Measurements from ENCODE around the gene SLC25A51.

The SLC25A51 gene, protein sequence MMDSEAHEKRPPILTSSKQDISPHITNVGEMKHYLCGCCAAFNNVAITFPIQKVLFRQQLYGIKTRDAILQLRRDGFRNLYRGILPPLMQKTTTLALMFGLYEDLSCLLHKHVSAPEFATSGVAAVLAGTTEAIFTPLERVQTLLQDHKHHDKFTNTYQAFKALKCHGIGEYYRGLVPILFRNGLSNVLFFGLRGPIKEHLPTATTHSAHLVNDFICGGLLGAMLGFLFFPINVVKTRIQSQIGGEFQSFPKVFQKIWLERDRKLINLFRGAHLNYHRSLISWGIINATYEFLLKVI

DNA sequence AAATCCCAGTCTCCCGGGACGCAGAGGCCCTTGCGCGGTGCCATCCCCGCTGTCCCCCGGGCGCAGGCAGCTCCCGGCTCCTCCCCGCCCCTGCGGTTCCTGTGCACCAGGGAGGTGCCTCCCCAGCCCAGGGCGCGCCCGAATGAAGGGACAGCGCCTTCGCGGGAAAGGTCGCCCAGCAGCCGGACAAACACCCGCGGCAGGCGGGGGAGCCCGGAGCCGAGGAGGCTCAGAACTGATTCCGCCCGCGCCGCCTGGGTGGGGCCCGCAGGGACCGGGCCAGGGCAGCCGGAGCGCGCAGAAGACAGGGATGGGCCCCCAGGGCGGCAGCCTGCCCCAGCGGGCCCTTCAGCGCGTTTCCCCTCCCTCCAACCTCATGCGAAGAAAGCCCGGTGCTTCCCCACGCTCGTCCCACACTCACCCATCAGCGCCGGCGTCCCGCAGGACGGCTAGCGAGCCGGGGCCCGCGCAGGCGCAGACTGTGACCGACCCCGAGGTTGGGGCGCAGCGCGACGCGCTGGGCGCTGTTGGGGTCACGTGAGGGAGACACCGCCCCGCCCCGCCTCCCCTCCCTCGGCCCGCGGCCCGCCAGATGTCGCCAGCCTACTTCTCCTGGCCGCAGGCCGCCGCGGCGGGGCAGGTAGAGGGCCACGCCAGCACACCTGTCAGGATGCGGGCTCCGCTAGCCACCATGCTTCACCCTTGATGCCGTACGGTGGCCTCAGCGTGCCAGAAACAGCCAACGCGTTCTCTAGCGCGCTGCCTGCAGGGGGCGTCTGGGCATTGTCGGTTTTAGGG lies at the start of gene SLC25A51:
SLC25A51 (minus strand) TSS at position 481 of the 798 bp plus-strand sequence. CDS start 15,577 bp downstream, outside the sequence.
- Mint-ChIP-seq H3K36me3 (ENCODE audit: low read depth) (peaks cover 7% of the 10 kb centered on the region), H3K4me1 (peaks cover 28% of the 10 kb centered on the region), H3K27me3 (ENCODE audit: low read depth) (no peaks in the 10 kb centered on the region), H3K9me3 (no peaks in the 10 kb centered on the region), H3K4me3 (peak within 1 kb of the TSS; percentile 90 to 95 (median 92)), H3K27ac (peak within 1 kb of the TSS; percentile 95 to 98 (median 97))
- TF ChIP-seq, protein P1, sequence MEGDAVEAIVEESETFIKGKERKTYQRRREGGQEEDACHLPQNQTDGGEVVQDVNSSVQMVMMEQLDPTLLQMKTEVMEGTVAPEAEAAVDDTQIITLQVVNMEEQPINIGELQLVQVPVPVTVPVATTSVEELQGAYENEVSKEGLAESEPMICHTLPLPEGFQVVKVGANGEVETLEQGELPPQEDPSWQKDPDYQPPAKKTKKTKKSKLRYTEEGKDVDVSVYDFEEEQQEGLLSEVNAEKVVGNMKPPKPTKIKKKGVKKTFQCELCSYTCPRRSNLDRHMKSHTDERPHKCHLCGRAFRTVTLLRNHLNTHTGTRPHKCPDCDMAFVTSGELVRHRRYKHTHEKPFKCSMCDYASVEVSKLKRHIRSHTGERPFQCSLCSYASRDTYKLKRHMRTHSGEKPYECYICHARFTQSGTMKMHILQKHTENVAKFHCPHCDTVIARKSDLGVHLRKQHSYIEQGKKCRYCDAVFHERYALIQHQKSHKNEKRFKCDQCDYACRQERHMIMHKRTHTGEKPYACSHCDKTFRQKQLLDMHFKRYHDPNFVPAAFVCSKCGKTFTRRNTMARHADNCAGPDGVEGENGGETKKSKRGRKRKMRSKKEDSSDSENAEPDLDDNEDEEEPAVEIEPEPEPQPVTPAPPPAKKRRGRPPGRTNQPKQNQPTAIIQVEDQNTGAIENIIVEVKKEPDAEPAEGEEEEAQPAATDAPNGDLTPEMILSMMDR (IDR thresholded peaks at IDR 0.05; ENCODE audit: unreplicated experiment in 3 of 3): peak; percentile 86 to 99 (median 90)

GRCh38 chr9:37953206-37953774 lies 49.4 kb upstream of the SLC25A51 start:
- peaks cover 4% of the 10 kb centered on the region for H3K4me1 Mint-ChIP-seq
- H3K27me3 Mint-ChIP-seq (ENCODE audit: low read depth): no peaks in the 10 kb centered on the region
- H3K27ac Mint-ChIP-seq: peak overlapping the region in 1 of 3 experiments; percentile 7
- H3K9me3 Mint-ChIP-seq: no peaks in the 10 kb centered on the region
- TF ChIP-seq, protein P1 (IDR thresholded peaks at IDR 0.05; ENCODE audit: unreplicated experiment in 3 of 3): no peak
- no peak overlapping the region for H3K4me3 Mint-ChIP-seq
- peaks cover 27% of the 10 kb centered on the region for H3K36me3 Mint-ChIP-seq (ENCODE audit: low read depth)

GRCh38 chr9:37952731-37953130 lies 48.8 kb upstream of the SLC25A51 start:
- Mint-ChIP-seq H3K36me3 (ENCODE audit: low read depth) (peaks cover 27% of the 10 kb centered on the region), H3K27me3 (ENCODE audit: low read depth) (no peaks in the 10 kb centered on the region), H3K4me3 (no peak overlapping the region), H3K27ac (peak overlapping the region in 1 of 3 experiments; percentile 40), H3K9me3 (no peaks in the 10 kb centered on the region), H3K4me1 (peaks cover 9% of the 10 kb centered on the region)
- TF ChIP-seq, protein P1 (IDR thresholded peaks at IDR 0.05; ENCODE audit: unreplicated experiment in 3 of 3): no peak

- Mint-ChIP-seq H3K27me3 (ENCODE audit: low read depth) (no peaks in the 10 kb centered on the region), H3K4me3 (no peak overlapping the region), H3K9me3 (no peaks in the 10 kb centered on the region), H3K36me3 (ENCODE audit: low read depth) (peaks cover 30% of the 10 kb centered on the region), H3K4me1 (peaks cover 13% of the 10 kb centered on the region), H3K27ac (peak overlapping the region in 1 of 3 experiments; percentile 58)
- TF ChIP-seq, protein P1 (IDR thresholded peaks at IDR 0.05; ENCODE audit: unreplicated experiment in 3 of 3): no peak
Measured at GRCh38 chr9:37951671-37952449, 47.9 kb upstream of the SLC25A51 start.

GRCh38 chr9:37950561-37950960 lies 46.6 kb upstream of the SLC25A51 start:
- H3K27me3 Mint-ChIP-seq (ENCODE audit: low read depth): no peaks in the 10 kb centered on the region
- peaks cover 30% of the 10 kb centered on the region for H3K36me3 Mint-ChIP-seq (ENCODE audit: low read depth)
- TF ChIP-seq, protein P1 (IDR thresholded peaks at IDR 0.05; ENCODE audit: unreplicated experiment in 3 of 3): no peak
- no peaks in the 10 kb centered on the region for H3K9me3 Mint-ChIP-seq
- peaks cover 13% of the 10 kb centered on the region for H3K4me1 Mint-ChIP-seq
- H3K4me3 Mint-ChIP-seq: no peak overlapping the region
- peak overlapping the region in 2 of 3 experiments; percentile 47 to 58 for H3K27ac Mint-ChIP-seq
